A549 (cell line): ENCODE results near the gene TMEM163.

Experiments used
- BCL3 ChIP-seq: fragments of >200 bp; sonication (Bioruptor Twin); formaldehyde crosslinking; IDR thresholded peaks from 3 replicates; pipeline ENCODE4 v1.6.1; 2016
- BHLHE40 ChIP-seq: IDR thresholded peaks from 2 replicates; pipeline ENCODE4 v1.6.1; 2012; ENCODE audit warnings: low read depth, low read length, inconsistent platforms
- CHD2 ChIP-seq: fragments of 150-350 bp; IDR thresholded peaks from 2 replicates; pipeline ENCODE4 v1.6.1; 2014; ENCODE audit warnings: low read length; ENCODE audit not compliant: partially characterized antibody
- EP300 ChIP-seq, 2 experiments: fragments of >200 bp; sonication (Bioruptor Twin); formaldehyde crosslinking; IDR thresholded peaks; 2 replicates in 1 of 2; 3 replicates in 1 of 2; pipeline ENCODE4 v1.6.1; 2016 to 2017
- KDM5A ChIP-seq: fragments of 200-600 bp; sonication (generic); IDR thresholded peaks from 2 replicates; pipeline ENCODE4 v1.6.1; 2016; ENCODE audit warnings: antibody characterized with exemption, mild to moderate bottlenecking
- MAX ChIP-seq: IDR thresholded peaks from 2 replicates; pipeline ENCODE4 v1.6.1; 2012
- MAZ ChIP-seq: fragments of 150-350 bp; IDR thresholded peaks from 2 replicates; pipeline ENCODE4 v1.6.1; 2014; ENCODE audit warnings: antibody characterized with exemption, low read depth, low read length, borderline replicate concordance
- MYC ChIP-seq: IDR thresholded peaks from 2 replicates; pipeline ENCODE4 v1.6.1; 2012; ENCODE audit warnings: mild to moderate bottlenecking, inconsistent platforms, low read length, improper control_type of control experiment, borderline replicate concordance
- POLR2A ChIP-seq: IDR thresholded peaks from 2 replicates; pipeline ENCODE4 v1.6.1; 2012; ENCODE audit warnings: mild to moderate bottlenecking, low read length
- RAD21 ChIP-seq, 2 experiments: fragments of >200 bp in 1 of 2; sonication (Bioruptor Twin) in 1 of 2; formaldehyde crosslinking in 1 of 2; IDR thresholded peaks in 1 of 2; conservative IDR thresholded peaks in 1 of 2; 2 replicates in 1 of 2; 3 replicates in 1 of 2; pipeline ENCODE4 v1.6.1; 2012 to 2018; ENCODE audit warnings: inconsistent platforms in 1 of 2
- SMC3 ChIP-seq: fragments of >200 bp; sonication (Bioruptor Twin); formaldehyde crosslinking; IDR thresholded peaks from 3 replicates; pipeline ENCODE4 v1.6.1; 2018; ENCODE audit warnings: inconsistent platforms
- ZC3H11A ChIP-seq: fragments of 450-650 bp; IDR thresholded peaks from 2 replicates; pipeline ENCODE4 v1.6.1; 2014; ENCODE audit warnings: antibody characterized with exemption, mild to moderate bottlenecking
- TF ChIP-seq, protein P1 (sequence below): fragments of >200 bp; sonication (Bioruptor Twin); formaldehyde crosslinking; IDR thresholded peaks from 3 replicates; pipeline ENCODE4 v1.5.1; 2016

- TF ChIP-seq, protein P1, sequence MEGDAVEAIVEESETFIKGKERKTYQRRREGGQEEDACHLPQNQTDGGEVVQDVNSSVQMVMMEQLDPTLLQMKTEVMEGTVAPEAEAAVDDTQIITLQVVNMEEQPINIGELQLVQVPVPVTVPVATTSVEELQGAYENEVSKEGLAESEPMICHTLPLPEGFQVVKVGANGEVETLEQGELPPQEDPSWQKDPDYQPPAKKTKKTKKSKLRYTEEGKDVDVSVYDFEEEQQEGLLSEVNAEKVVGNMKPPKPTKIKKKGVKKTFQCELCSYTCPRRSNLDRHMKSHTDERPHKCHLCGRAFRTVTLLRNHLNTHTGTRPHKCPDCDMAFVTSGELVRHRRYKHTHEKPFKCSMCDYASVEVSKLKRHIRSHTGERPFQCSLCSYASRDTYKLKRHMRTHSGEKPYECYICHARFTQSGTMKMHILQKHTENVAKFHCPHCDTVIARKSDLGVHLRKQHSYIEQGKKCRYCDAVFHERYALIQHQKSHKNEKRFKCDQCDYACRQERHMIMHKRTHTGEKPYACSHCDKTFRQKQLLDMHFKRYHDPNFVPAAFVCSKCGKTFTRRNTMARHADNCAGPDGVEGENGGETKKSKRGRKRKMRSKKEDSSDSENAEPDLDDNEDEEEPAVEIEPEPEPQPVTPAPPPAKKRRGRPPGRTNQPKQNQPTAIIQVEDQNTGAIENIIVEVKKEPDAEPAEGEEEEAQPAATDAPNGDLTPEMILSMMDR: no peak
- TF ChIP-seq POLR2A (no peak), SMC3 (no peak), MAZ (no peak), RAD21 (conservative IDR thresholded peaks at IDR 0.05 in 1 of 2, IDR thresholded peaks at IDR 0.05 in 1 of 2) (no peak), MAX (no peak), EP300 (IDR thresholded peaks at IDR 0.05) (no peak), KDM5A (no peak), BCL3 (no peak), ZC3H11A (no peak), CHD2 (no peak), MYC (no peak), BHLHE40 (no peak)
Observed at GRCh38 chr2:134453973-134454372, 264.8 kb downstream of the TMEM163 start.
